DND-41 (cell line): ENCODE measurements around the gene FBXO38.

ENCODE experiments used
- ATAC-seq: fragments of 200-7000 bp; cut with Tn5 transposase; 3 replicates; pipeline ENCODE4 v1.9.1; 2021; ENCODE audit warnings: low read depth; ENCODE audit not compliant: insufficient read depth
- DNase-seq: peaks from one replicate; pipeline ENCODE4 v3.0.0-alpha.2; 2020
- H2AFZ ChIP-seq: 2 replicates; pipeline ENCODE4 v1.6.0; 2012; ENCODE audit warnings: low read depth, low read length
- H3K27ac ChIP-seq: 2 replicates; pipeline ENCODE4 v1.5.1; 2012; ENCODE audit warnings: low read length, inconsistent platforms
- H3K27me3 ChIP-seq: fragments of 200-600 bp; sonication (generic); 2 replicates; pipeline ENCODE4 v1.6.0; 2012; ENCODE audit warnings: low read length, mild to moderate bottlenecking, inconsistent platforms; ENCODE audit not compliant: insufficient read depth, poor library complexity
- H3K36me3 ChIP-seq: 2 replicates; pipeline ENCODE4 v1.5.1; 2012; ENCODE audit warnings: low read length, inconsistent platforms; ENCODE audit not compliant: insufficient read depth
- H3K4me1 ChIP-seq: 2 replicates; pipeline ENCODE4 v1.5.1; 2012; ENCODE audit warnings: mild to moderate bottlenecking, low read length; ENCODE audit not compliant: insufficient read depth
- H3K4me2 ChIP-seq: 2 replicates; pipeline ENCODE4 v1.6.0; 2012; ENCODE audit warnings: mild to moderate bottlenecking, moderate library complexity, low read length, inconsistent platforms; ENCODE audit not compliant: insufficient read depth
- H3K4me3 ChIP-seq, 2 experiments: fragments of 200-600 bp in 1 of 2; shearing (Covaris generic) in 1 of 2; 2 replicates each; pipeline ENCODE4 v1.5.1; 2012 to 2016; ENCODE audit warnings: inconsistent platforms in 2 of 2, low read length in 2 of 2, mild to moderate bottlenecking in 2 of 2, low read depth in 1 of 2, moderate library complexity in 1 of 2
- H3K79me2 ChIP-seq: 2 replicates; pipeline ENCODE4 v1.6.0; 2012; ENCODE audit warnings: low read length, inconsistent platforms; ENCODE audit not compliant: insufficient read depth
- H3K9ac ChIP-seq: 2 replicates; pipeline ENCODE4 v1.6.0; 2012; ENCODE audit warnings: low read depth, mild to moderate bottlenecking, inconsistent platforms, low read length, moderate library complexity
- H3K9me3 ChIP-seq: 2 replicates; pipeline ENCODE4 v1.5.1; 2012; ENCODE audit warnings: low read length, moderate library complexity, mild to moderate bottlenecking, inconsistent platforms; ENCODE audit not compliant: insufficient read depth, severe bottlenecking
- H4K20me1 ChIP-seq: 2 replicates; pipeline ENCODE4 v1.6.0; 2012; ENCODE audit warnings: low read length; ENCODE audit not compliant: insufficient read depth
- CTCF ChIP-seq: IDR thresholded peaks from 2 replicates; pipeline ENCODE4 v1.5.1; 2012; ENCODE audit warnings: borderline replicate concordance, low read length, moderate library complexity, mild to moderate bottlenecking; ENCODE audit not compliant: poor library complexity, severe bottlenecking; ENCODE audit errors: extremely low read depth
- EZH2 ChIP-seq: IDR thresholded peaks from 3 replicates; pipeline ENCODE4 v1.6.1; 2012; ENCODE audit warnings: borderline replicate concordance, low read depth, mild to moderate bottlenecking, moderate library complexity, low read length, inconsistent platforms; ENCODE audit not compliant: severe bottlenecking

The FBXO38 gene

GRCh38 chr5:148438933-148439332 is 55.2 kb downstream of the FBXO38 start:
- H3K4me2 ChIP-seq, result no peak overlapping the region
- H3K4me1 ChIP-seq, result no peaks in the 10 kb centered on the region
- no peaks in the 10 kb centered on the region for H4K20me1 ChIP-seq
- H2AFZ ChIP-seq, result no peak overlapping the region
- H3K27me3 ChIP-seq, result no peaks in the 10 kb centered on the region
- peaks cover 80% of the 10 kb centered on the region for H3K36me3 ChIP-seq
- no peak overlapping the region for H3K4me3 ChIP-seq
- no peaks in the 10 kb centered on the region for H3K9me3 ChIP-seq
- TF ChIP-seq CTCF, result no peak
- TF ChIP-seq EZH2, result no peak
- H3K79me2 ChIP-seq, result no peaks in the 10 kb centered on the region
- H3K9ac ChIP-seq, result no peak overlapping the region
- H3K27ac ChIP-seq, result no peak overlapping the region
- no peak for ATAC-seq
- no peak for DNase-seq

GRCh38 chr5:148443241-148443640 is 59.5 kb downstream of the FBXO38 start:
- DNase-seq (no peak), ATAC-seq (no peak)
- Histone ChIP-seq H3K36me3 (peaks cover 45% of the 10 kb centered on the region), H3K27ac (no peak overlapping the region), H3K4me2 (no peak overlapping the region), H3K27me3 (no peaks in the 10 kb centered on the region), H3K4me3 (no peak overlapping the region), H3K79me2 (no peaks in the 10 kb centered on the region), H3K9ac (no peak overlapping the region), H3K9me3 (no peaks in the 10 kb centered on the region), H2AFZ (no peak overlapping the region), H4K20me1 (no peaks in the 10 kb centered on the region), H3K4me1 (no peaks in the 10 kb centered on the region)
- TF ChIP-seq EZH2 (no peak), CTCF (no peak)

GRCh38 chr5:148443998-148444397 is 60.2 kb downstream of the FBXO38 start:
- H3K27ac ChIP-seq, result no peak overlapping the region
- H3K4me3 ChIP-seq, result no peak overlapping the region
- H2AFZ ChIP-seq, result no peak overlapping the region
- H3K9ac ChIP-seq, result no peak overlapping the region
- H4K20me1 ChIP-seq, result no peaks in the 10 kb centered on the region
- H3K9me3 ChIP-seq, result no peaks in the 10 kb centered on the region
- H3K4me2 ChIP-seq, result no peak overlapping the region
- no peaks in the 10 kb centered on the region for H3K4me1 ChIP-seq
- ATAC-seq (peak; percentile 88), DNase-seq (peak; percentile 46)
- H3K79me2 ChIP-seq, result no peaks in the 10 kb centered on the region
- peaks cover 37% of the 10 kb centered on the region for H3K36me3 ChIP-seq
- peak; percentile 78 for TF ChIP-seq CTCF
- TF ChIP-seq EZH2, result no peak
- H3K27me3 ChIP-seq, result no peaks in the 10 kb centered on the region

GRCh38 chr5:148445578-148445977 is 61.8 kb downstream of the FBXO38 start:
- H3K36me3 ChIP-seq, result peaks cover 21% of the 10 kb centered on the region
- ATAC-seq (no peak), DNase-seq (no peak)
- H2AFZ ChIP-seq, result no peak overlapping the region
- no peaks in the 10 kb centered on the region for H3K79me2 ChIP-seq
- H3K4me1 ChIP-seq, result no peaks in the 10 kb centered on the region
- H3K27me3 ChIP-seq, result no peaks in the 10 kb centered on the region
- H3K9ac ChIP-seq, result no peak overlapping the region
- no peak overlapping the region for H3K4me3 ChIP-seq
- H4K20me1 ChIP-seq, result no peaks in the 10 kb centered on the region
- no peaks in the 10 kb centered on the region for H3K9me3 ChIP-seq
- TF ChIP-seq EZH2 (no peak), CTCF (no peak)
- no peak overlapping the region for H3K4me2 ChIP-seq
- H3K27ac ChIP-seq, result no peak overlapping the region
